BJ (cell line): ENCODE measurements around the gene MRPL39. TPM values are rescaled to one million over a fixed set of nuclear protein-coding genes. Genes with fewer than 3 reads are reported as not detected.

Source experiments
- CTCF ChIA-PET: fragments of 350-600 bp; formaldehyde crosslinking; extraction: SDS; loops from one replicate; lab custom pipeline; 2021; ENCODE audit warnings: antibody characterized with exemption, inconsistent platforms; lab: Yijun Ruan, JAX
- POLR2A ChIA-PET: fragments of 300-600 bp; sonication (Branson Sonifier 250); formaldehyde crosslinking; extraction: SDS; loops from one replicate; lab custom pipeline; 2021; ENCODE audit warnings: antibody characterized with exemption; lab: Charles Lee
- DNase-seq: peaks from one replicate; pipeline ENCODE4 v3.0.0-alpha.2; 2011; ENCODE audit warnings: low read depth
- H3K27me3 ChIP-seq: 2 replicates; pipeline ENCODE4 v1.6.0; 2011; ENCODE audit warnings: low read length; ENCODE audit not compliant: control insufficient read depth, insufficient read depth
- H3K36me3 ChIP-seq: 2 replicates; pipeline ENCODE4 v1.5.1; 2011; ENCODE audit warnings: low read length; ENCODE audit not compliant: control insufficient read depth, insufficient read depth
- H3K4me3 ChIP-seq: 2 replicates; pipeline ENCODE4 v1.5.1; 2011; ENCODE audit warnings: low read depth, mild to moderate bottlenecking, control low read depth, low read length
- CTCF ChIP-seq: IDR thresholded peaks from 2 replicates; pipeline ENCODE4 v1.5.1; 2011; ENCODE audit warnings: low read depth, mild to moderate bottlenecking, control low read depth, inconsistent platforms, low read length, moderate library complexity; ENCODE audit not compliant: insufficient read depth
- polyA plus RNA-seq: library from polyadenylated mRNA; depleted of rRNA; stranded (reverse); fragments of >200 nt; gene quantifications from 2 replicates; pipeline ENCODE4 v1.2.3, GENCODE V29; 2011

Gene MRPL39
- polyA plus RNA-seq, 1 experiment, result 11.6 TPM

DNA sequence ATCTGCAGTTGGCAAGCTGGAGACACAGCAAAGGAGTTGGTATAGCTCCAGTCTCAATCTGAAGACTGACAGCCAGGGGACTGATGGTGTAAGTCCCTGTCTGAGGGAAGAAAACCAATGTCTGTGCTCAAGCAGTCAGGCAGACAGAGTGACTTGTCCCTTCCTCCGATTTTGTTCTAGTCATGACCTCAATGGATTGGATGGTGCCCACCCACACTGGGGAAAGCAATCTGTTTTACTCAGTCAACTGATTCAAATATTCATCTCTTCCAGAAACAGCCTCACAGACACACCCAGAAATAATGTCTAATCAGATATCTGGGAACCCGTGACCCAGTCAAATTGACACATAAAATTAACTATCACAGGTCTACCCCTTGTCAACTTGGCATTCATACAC is 11.9 kb upstream of the MRPL39 start:
- ChIA-PET CTCF (interaction anchor here (1.1 kb wide), 1 partner anchor 11 kb away, joined by 4 read pairs; no protein-coding TSS in a partner anchor), POLR2A (no interaction called here)
- H3K36me3 ChIP-seq, result no peaks in the 10 kb centered on the region
- no peak for DNase-seq
- TF ChIP-seq CTCF, result no peak
- H3K27me3 ChIP-seq, result peaks cover 2% of the 10 kb centered on the region; the same call in 1 of the 2 replicates
- H3K4me3 ChIP-seq, result no peak overlapping the region

GRCh38 chr21:25615880-25616279 is 8.6 kb upstream of the MRPL39 start:
- TF ChIP-seq CTCF, result no peak
- no peak for DNase-seq
- ChIA-PET CTCF (interaction anchor here (2.9 kb wide), 1 partner anchor 7 kb away, joined by 13 read pairs; no protein-coding TSS in a partner anchor), POLR2A (no interaction called here)
- Histone ChIP-seq H3K27me3 (no peaks in the 10 kb centered on the region), H3K4me3 (no peak overlapping the region), H3K36me3 (no peaks in the 10 kb centered on the region)

DNA sequence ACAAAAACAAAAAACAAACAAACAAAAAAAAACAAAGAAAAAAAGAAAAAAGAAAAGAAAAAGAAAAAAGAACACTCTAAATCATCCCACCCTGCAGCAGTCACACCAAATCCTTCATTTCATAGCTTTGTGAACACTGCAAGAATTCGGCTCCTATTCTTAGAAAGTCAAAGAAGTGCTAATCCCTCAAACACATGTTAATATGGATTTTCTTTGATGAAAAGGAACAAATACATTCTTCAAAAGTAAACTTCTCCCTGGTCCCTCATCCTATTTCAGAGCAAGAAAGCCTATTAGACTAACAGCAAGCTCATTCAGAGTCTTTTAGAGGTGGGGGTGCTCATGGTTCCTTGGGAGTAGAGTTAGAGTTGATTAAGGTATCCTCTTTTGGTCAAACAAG is 7.2 kb upstream of the MRPL39 start:
- ChIA-PET POLR2A (no interaction called here), CTCF (no interaction called here)
- TF ChIP-seq CTCF, result no peak
- Histone ChIP-seq H3K27me3 (no peaks in the 10 kb centered on the region), H3K4me3 (no peak overlapping the region), H3K36me3 (no peaks in the 10 kb centered on the region)
- no peak for DNase-seq

GRCh38 chr21:25608044-25608737 is 910 bp upstream of the MRPL39 start:
- peak; percentile 10 for DNase-seq
- TF ChIP-seq CTCF, result peak; percentile 86
- ChIA-PET CTCF (interaction anchor here (0.5 to 3.4 kb wide), 29 partner anchors 9 to 1123 kb away, joined by 3 to 40 read pairs (median 4); partner anchors contain the start of genes ATP5PF, GABPA and JAM2), POLR2A (no interaction called here)
- Histone ChIP-seq H3K4me3 (peak overlapping the region; percentile 78), H3K27me3 (no peaks in the 10 kb centered on the region), H3K36me3 (peaks cover 3% of the 10 kb centered on the region)

GRCh38 chr21:25589887-25590286 is 17.4 kb downstream of the MRPL39 start:
- H3K27me3 ChIP-seq, result no peaks in the 10 kb centered on the region
- ChIA-PET POLR2A (no interaction called here), CTCF (interaction anchor here (0.7 to 1.5 kb wide), 2 partner anchors 19 to 119 kb away, joined by 3 read pairs; no protein-coding TSS in a partner anchor)
- TF ChIP-seq CTCF, result no peak
- H3K4me3 ChIP-seq, result no peak overlapping the region
- DNase-seq, result no peak
- H3K36me3 ChIP-seq, result peaks cover 2% of the 10 kb centered on the region
